Measurements from ENCODE around the gene GFPT2.

Gene GFPT2

DNA sequence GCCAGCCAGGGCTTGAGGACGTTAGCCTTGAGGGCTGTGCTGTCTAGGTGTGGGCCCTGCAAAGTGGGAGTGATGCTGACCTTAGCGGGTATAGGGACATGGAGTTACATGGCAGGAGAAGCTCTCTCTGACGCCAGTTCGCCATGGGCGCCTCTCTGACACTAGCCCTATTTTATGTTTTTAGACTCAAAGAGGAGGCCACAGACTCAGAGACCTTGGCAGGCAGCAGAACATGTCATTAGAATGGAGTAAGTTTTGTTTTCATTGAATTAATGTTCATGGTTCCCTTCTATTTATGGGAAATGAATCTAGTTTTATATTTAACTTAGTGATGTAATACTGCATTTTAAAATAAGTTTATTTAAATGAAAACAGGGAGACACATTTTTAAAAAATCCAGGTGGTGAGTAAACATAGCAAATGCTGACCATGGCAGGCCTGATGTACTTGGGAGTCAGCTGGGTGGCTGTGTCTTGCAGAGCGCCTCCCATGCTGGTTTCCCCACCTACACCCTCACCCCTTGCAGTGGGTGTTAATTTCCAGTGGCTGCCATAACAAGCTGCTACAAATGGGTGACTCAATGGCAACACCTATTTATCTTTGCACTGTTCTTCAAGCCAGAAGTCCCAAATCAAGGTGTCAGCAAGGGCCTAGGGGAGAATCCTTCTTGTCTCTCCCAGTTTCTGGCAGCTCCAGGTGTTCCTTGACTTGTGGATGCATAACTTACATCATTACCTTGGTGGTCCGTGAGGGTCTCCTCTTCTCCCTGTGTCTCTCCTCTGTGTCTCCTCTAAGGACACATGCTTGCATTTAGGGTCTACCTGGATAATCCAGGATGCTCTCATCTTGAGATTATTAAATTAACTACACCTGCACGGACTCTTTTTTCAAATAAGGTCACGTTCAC is 25.6 kb upstream of the GFPT2 start:
- DNase-seq (ENCODE audit: low spot score), result no peak

DNA sequence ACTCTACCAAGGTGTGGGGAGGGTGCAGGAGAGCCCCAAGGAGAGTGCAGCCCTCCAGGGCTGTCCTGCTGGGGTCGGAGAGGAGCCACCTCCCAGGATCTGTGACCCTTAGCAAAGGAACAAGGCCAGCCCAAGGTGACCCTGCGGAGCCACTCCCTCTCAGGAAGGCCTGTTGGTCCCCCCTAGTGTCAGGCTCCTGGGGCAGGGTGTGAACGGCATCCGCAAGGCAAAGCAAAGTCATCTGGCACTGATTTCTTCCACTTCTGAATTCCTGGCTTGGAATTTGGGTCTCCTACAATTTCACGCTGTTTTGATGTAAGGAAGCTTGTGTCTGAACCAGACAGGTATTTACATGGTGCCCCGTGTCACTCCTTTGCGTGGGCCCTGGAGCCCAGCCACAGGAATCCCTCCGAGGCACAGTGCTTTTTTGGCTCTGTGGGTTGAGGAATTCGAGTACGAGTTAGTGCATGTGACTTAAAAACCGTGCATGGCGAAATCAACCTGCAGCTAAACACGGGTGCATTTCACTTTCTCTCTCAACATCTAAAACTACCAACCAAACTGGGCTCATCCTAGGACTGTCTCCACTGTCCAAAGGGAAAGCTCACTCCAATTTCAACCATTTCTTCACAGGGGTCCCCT is 24.5 kb upstream of the GFPT2 start:
- DNase-seq (ENCODE audit: low spot score), result no peak

DNA sequence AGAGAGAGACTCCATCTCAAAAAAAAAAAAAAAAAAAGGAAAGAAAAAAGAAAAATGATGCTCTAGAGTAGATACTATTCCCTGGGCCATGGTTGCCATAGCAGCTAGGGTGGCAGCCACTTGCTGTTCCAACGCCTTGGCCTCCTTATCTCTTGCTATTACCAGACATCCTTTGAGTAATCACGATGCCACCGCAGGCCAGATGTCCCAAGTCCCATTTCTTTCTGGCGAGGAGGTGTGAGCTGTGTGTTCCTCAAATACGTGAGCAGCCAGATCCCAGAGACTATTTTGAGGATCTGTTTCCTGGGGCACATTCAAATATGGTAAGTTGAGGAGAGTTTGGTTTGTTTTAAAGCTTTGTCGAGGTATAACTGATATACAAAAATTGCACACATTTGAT is 23.4 kb upstream of the GFPT2 start:
- DNase-seq (ENCODE audit: low spot score), result no peak

DNA sequence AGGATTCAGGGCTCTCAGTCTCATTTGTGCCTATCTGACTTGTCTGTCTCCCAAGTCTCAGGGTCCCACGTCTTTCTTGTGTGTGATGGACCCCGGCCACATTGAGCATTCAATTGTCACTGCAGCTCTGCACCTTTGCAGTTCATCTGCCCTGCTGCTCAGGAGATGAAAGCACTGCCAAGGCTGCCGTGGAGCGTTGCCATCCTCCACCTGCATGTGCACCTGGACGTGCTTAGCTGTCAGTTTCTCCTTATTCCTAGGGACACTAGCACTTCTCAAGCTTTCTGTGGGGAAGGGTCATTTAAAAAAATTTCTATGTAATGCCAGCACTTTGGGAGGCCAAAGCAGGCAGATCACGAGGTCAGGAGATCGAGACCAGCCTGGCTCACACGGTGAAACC is 22.8 kb upstream of the GFPT2 start:
- DNase-seq (ENCODE audit: low spot score), result no peak

DNA sequence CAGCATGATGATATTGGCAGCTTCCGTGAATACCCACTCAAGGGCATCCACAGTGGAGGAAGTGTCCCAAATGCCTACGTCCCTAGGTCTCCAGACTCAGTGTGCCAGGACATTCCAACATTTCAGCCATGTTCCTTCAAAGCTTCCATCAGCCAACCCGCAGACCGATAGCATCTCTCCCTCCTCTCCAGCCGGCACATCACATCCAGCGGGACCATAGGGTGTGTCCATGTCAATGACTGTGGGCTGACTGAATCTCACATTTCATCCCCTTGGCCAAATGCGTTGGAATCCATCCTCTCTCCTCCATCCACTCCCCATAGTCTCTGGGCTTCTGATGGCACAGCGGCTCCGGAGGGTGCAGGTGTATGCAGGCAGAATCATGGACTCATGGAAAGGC is 22.2 kb upstream of the GFPT2 start:
- no peak for DNase-seq (ENCODE audit: low spot score)

DNA sequence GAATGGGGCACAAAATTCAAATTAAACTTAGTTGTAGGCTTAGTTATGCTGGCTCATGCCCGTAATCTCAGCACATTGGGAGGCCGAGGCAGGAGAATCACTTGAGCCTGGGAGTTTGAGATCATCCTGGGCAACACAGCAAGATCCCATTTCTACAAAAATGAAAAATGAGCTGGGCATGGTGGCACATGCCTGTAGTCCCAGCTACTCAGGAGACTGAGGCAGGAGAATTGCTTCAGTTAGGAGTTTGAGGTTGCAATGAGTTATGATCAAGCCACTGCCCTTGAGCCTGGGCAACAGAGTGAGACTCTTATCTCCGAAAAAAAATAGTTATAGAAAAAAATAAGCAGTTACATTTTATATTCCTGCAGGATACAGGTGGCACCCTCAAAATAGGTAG is 20.7 kb upstream of the GFPT2 start:
- DNase-seq (ENCODE audit: low spot score), result no peak

DNA sequence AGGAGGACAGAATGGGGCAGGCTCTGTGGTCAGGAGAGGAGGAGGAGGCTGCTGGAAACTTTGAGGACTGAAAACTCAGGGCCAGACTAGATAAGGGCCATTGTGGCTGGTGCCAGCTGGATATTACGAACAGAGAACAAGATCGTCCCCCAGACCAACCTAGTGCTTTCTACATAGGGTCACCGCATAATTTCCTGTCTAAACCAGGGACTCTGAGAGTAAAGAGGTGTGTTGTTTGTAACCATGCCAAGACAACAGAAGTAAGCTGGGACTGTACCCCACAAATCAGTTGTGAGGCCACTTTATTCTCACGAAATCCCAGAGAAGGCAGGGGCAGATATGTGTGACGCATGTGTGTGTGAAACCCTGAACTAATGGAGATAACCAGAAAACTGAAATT is 20.3 kb upstream of the GFPT2 start:
- no peak for DNase-seq (ENCODE audit: low spot score)

DNA sequence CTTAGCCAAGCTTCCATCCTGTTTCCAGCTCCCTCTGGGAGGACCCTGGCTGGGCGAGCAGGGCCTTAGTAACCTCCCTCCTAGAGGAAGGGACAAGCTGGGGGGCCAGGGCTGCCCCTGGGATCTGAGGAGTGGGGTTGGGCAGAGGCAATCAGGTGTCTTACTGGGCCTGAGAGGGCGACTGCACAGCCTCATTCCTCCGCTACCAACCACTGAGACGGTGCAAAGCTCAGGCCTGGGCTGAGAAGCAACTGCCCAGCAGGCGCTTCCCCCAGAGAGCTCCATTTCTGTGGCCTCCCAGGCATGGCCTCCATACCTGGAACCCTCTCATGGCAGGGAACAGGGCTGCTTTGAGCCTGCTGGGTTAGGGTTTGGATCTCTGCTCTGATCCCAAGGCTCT is 18.8 kb upstream of the GFPT2 start:
- DNase-seq (ENCODE audit: low spot score), result no peak

DNA sequence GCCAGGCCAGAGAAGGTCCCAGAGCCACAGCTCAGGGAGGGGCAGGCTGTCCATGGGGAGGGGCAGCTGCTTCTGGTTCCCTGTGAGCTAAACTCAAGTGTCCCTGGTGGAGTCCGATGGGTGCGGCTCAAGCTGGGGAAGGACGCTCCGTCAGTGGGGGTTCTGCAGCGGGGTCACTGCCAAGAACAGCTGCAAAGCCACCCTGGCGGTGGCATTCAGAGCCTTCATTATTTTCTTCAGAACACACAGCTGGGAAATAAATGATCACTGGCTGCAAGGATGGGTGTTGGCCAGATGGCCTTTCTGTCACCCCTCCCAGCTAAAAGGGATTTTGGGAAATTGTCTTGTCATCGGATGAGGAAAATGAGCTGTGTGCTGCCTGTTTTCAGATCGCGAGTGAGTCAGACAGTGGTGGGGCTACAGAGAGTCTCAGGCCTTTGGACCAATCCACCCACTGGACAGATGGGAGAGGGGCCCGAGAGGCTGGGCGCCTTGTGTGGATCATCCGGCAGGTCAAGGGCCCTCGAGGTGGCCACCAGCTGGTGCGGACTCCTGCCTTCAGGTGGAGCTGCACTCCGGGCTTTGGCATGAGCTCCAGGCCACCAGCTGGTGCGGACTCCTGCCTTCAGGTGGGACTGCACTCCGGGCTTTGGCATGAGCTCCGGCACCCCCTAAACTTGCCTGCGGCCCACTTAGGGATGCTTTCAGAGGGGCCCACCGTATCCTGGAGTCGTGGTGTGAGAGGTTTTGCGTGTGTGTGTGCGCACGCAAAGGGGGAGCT is 17.9 kb upstream of the GFPT2 start:
- DNase-seq (ENCODE audit: low spot score), result no peak

DNA sequence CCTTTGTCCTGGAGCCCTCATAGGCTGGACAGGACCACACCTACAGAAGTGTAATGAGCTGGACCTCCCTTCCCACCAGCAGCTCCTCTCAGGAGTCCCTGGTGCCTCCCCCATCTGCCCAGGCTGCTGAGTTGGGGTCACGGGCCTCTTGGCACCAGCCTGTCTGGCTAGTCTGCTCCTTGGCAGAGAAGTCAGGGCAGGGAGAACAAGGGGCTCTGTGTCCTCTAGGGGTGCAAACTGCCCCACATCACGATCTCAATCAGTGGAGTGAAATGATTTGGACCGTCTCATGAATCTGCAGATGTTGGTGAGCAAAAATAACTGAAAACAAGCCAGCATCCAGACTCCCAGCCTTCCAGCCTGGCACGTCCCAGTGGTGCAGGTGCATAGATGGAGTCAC is 14.9 kb upstream of the GFPT2 start:
- no peak for DNase-seq (ENCODE audit: low spot score)

DNA sequence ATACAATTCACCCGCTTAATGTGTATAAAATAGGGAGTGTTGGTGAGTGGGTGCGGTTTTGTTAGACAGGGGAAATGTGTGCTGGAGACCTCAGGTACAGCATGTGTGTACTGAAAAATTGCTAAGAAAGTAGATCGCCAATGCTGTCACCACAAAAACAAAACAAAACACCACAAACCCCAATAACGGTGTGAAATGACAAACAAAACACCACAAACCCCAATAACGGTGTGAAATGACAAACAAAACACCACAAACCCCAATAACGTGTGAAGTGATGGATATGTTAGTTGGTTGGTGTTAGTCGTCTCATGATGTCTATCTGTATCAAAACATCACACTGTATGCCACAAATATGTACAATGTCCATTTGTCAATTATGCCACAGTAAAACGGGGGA is 14.2 kb upstream of the GFPT2 start:
- DNase-seq (ENCODE audit: low spot score), result no peak

DNA sequence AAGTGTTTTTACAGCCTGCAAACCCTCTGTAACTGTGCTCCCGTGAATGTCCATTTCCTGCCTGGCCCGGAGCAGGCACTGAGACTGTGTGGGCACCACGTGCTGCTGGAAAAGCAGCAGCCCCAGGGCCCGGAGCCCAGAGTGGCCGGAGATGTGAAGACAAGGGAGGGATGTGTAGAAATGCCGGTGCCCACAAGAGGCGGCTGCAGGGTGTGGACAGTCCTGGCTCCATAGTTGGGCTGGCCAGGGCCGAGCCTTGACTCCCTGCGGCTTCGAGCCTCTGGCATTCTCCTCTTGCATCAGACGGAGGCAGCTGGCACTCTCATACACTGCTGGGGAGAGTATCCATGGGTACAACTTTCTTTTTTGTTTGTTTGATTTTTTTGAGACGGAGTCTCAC is 13.2 kb upstream of the GFPT2 start:
- no peak for DNase-seq (ENCODE audit: low spot score)

DNA sequence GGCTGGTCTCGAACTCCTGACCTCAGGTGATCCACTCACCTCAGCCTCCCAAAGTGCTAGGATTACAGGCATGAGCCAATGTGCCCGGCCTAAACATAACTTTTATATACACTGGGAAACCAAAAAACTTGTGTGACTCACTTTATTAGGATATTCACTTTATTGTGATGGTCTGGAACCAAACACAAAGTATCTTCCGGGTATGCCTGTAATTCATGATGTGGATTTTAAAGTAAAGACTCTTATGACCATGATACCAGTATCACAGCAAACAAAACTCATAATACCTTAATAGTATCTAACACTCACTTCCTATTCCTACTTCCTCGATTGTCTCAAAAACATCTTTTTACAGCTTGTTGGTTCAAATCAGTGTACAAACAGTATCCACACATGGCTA is 12.7 kb upstream of the GFPT2 start:
- DNase-seq (ENCODE audit: low spot score), result no peak

DNA sequence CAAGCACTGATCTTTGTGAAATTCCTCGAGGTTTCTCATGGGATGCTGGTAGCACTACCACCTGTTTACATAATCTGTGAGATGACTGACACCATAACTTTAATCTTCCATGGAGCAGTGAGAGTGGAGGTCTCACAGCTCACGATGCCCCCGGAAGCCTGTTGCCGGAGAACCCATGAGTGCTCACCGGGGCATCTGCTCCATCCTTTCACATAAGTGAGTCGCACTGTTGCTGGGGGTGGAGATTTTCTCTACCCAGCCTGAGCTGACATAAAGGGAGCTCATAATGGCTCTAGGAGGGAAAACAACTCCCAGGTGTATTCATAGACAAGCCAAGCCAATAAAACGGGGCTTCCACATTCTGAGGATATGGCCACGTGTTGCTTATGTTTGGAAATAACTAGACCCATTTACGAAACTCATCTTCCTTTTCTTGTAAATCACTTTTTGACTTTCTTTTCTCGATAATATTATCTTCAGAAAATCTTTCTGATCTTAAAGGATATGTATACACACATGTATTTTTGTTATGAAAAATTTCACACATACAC is 11.2 kb upstream of the GFPT2 start:
- DNase-seq (ENCODE audit: low spot score), result no peak

DNA sequence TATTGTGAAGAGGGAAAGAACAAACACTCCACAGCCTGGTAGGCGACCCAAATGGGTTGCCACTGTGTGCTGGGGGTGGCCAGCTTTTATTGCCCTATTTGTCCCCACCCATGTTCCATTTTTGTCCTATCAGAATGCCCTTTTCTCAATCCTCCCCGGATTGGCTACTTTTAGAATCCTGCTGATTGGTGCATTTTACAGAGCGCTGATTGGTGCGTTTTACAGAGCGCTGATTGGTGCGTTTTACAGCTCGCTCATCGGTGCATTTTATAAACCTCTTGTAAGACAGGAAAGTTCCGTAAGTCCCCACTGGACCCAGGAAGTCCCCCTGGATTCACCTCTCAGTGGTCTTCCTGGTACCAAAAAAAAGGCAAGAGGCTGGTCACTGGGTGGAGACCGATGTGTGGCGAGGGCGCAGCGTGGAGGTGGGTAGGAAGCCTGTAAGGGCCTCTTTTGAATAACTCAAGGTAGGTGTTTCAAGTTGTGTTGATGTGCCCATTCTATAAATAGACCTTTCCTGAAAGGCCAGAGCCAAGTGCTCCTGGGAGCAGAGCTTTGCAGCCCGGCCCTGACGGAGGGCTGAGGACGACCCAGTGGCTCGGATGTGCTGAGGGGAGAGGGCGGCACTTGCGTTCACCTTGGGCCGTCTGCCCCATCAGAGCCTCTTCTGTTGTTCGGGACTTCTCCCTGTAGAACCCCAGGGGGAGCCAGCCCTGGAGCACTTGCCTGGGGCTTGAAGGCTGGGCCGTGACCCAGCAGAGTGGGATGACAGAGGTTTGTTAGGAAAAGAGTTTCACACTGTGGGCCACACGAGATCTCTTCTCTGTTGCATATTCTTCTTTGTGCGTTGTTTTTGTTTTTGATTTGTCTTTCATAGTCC is 7.2 kb upstream of the GFPT2 start:
- DNase-seq (ENCODE audit: low spot score), result no peak

DNA sequence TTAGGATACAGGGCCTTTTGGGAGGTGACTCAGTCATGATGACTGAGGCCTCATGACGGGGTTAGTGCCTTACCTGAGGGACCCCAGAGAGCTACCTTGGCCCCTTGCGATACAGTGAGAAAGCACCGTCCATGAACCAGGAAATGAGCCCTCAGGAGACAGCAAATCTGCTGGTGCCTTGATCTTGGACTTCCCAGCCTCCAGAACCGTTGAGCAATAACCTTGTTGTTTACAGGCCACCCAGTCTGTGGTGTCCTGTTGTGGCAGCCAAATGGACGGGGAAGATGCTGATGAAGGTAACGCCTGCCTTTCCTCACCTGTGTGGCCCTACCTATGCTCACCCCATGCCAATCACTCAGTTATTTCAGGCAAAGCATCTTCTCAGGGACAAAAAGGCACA is 5.6 kb upstream of the GFPT2 start:
- DNase-seq (ENCODE audit: low spot score), result no peak

DNA sequence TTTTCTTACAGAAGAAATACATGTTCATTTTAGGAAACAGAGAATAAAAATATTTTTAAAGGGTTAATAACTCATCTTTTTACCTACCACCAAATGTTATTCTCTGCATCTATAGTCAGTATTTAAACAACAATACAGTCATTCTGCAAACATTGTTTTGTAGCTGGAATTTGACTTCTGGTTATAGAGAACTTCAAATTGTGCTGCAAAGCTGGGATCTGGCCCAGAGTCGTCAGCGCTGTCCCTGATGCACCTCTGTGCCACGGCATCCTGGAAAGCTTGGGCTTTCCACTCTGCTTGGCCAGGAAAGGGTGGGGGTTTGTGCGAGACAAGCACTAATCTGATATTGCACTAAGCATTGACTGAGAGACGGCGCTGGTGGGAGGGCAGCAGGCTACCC is 5.0 kb upstream of the GFPT2 start:
- DNase-seq (ENCODE audit: low spot score), result no peak

DNA sequence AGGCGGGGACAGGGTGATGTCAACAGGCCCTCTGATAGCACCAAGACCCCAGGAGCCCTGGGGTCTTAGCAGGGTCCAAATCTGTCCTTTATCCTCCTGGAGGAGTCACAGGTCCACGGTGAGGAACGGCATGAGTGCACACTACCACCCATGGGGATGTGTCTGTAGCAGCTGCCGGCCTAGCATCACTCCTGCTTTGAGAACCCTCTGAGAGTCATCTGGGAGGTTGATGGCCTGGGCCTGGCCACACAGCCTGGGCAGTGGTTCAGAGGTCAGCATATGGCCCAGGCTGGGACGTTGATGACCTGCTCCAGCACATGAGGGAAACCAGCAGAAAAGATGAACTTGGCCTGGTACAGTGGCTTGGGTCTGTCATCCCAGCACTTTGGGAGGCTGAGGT is 1.8 kb upstream of the GFPT2 start:
- DNase-seq (ENCODE audit: low spot score), result no peak

DNA sequence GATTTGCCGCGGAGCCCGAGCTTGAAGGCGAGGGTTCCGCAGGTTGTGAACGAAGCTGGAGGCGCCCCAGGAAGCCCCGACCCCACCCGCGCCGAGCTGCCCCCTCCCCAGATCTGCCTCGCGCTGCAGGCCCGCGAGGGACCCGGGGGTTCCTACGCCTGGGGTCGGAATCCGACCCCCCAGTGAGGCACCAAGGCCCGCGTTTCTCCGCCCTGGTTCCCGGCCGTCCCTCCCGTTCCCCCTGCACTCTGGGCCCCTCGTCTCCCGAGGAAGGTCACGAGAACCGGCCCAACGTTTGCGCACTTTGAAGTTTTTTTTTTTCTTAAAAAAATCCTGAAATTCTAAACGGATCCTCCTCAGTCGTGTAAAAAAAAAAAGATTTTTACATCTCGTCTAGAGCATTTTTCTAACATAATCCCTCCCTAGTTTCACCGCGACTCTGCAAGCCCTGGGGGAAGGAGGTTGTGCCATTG is 880 bp upstream of the GFPT2 start:
- DNase-seq (ENCODE audit: low spot score), result no peak

DNA sequence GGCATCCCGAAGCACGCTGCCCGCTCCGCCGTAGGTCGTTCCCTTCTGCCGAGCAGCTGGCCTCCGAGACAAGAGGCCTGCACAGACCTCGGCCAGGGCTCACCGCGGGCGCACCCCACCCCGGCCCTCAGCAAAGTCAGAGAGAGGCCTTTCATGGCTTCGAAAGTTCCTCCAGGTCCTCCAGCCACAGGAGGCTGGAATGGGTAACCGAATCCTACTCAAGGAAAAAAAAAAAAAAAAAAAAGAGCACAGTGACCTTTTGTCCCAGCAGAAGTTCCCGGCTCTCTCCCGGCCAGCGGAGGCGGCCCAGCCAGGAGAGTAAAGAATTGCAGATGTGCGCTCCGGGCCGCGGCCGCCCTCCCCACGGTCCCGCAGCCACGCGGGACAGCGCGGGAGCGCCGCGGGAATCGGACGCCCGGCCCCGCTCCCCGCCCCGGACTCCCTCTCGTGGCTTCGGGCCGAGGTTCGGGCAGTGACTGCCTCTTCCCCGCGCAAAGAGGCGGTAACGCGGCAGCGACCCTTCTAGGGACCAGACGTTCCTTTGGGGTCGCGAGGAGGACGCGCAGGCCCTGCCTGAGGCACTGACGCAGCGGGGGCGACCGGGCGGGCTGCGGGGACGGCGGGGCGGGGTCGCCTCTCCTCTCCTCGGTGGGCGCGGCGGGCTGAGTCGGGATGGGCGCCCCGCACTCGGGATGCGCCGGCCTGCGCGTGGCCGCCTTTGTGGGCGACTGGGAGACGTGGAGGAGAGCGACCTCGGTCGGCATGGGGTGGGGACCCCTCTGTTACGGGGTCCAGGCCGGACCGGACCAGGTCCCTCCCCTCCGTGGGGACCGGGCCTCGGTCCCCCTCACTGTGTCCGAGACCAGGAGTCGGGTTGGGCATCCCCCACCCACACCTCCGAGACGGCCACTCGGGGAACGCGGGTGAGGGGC is 754 bp downstream of the GFPT2 start:
- no peak for DNase-seq (ENCODE audit: low spot score)
